CD14-positive monocyte (primary cell): ENCODE measurements around the gene INPP4B. TPM values are rescaled to one million over a fixed set of nuclear protein-coding genes. Genes with fewer than 3 reads are reported as not detected.

Experiments
- DNase-seq, 3 donors: peaks; one replicate each; pipeline ENCODE4 v3.0.0-alpha.2; 2011 to 2022
- H2AFZ ChIP-seq: 2 replicates; pipeline ENCODE4 v1.6.0; 2012; ENCODE audit warnings: mild to moderate bottlenecking, low read depth, low read length, inconsistent platforms; ENCODE audit not compliant: insufficient read depth, poor library complexity, severe bottlenecking
- H3K27ac ChIP-seq, 2 donors: 1 replicate in 1 of 2; 2 replicates in 1 of 2; pipeline ENCODE4 v1.5.1; 2012 to 2013; ENCODE audit warnings: low read length in 2 of 2, control low read depth in 1 of 2, inconsistent platforms in 1 of 2, low read depth in 1 of 2, mild to moderate bottlenecking in 1 of 2
- H3K27me3 ChIP-seq, 2 donors: one replicate each; pipeline versions ENCODE4 v1.6.0 to v1.6.1; 2011 to 2013; ENCODE audit warnings: low read length in 2 of 2; ENCODE audit not compliant: control insufficient read depth in 2 of 2, insufficient read depth in 2 of 2
- H3K36me3 ChIP-seq, 2 donors: replicated peaks in 1 of 2; 1 replicate in 1 of 2; 2 replicates in 1 of 2; pipeline versions ENCODE4 v1.5.1 to v1.6.1; 2012 to 2013; ENCODE audit warnings: low read length in 2 of 2, control low read depth in 1 of 2, inconsistent platforms in 1 of 2, mild to moderate bottlenecking in 1 of 2; ENCODE audit not compliant: insufficient read depth in 2 of 2, control insufficient read depth in 1 of 2
- H3K4me1 ChIP-seq, 2 donors: 1 replicate in 1 of 2; 2 replicates in 1 of 2; pipeline versions ENCODE4 v1.5.1 to v1.6.1; 2012 to 2013; ENCODE audit warnings: low read length in 2 of 2, control low read depth in 1 of 2, inconsistent platforms in 1 of 2, mild to moderate bottlenecking in 1 of 2, moderate library complexity in 1 of 2; ENCODE audit not compliant: insufficient read depth in 2 of 2, control insufficient read depth in 1 of 2
- H3K4me2 ChIP-seq: replicated peaks from 2 replicates; pipeline ENCODE3; 2012; ENCODE audit warnings: low read length, moderate library complexity, mild to moderate bottlenecking; ENCODE audit not compliant: poor library complexity, severe bottlenecking; ENCODE audit errors: extremely low read depth
- H3K4me3 ChIP-seq, 3 experiments: fragments of 200-600 bp in 1 of 3; sonication (generic) in 1 of 3; replicated peaks in 1 of 3; 1 replicate in 2 of 3; 2 replicates in 1 of 3; pipeline ENCODE4 v1.5.1; 2011 to 2013; ENCODE audit warnings: low read length in 3 of 3, mild to moderate bottlenecking in 3 of 3, control low read depth in 2 of 3, low read depth in 2 of 3, inconsistent platforms in 1 of 3, moderate library complexity in 1 of 3
- H3K79me2 ChIP-seq: 2 replicates; pipeline ENCODE4 v1.6.0; 2012; ENCODE audit warnings: mild to moderate bottlenecking, control low read depth, inconsistent platforms, low read length, moderate library complexity; ENCODE audit not compliant: insufficient read depth
- H3K9ac ChIP-seq: 2 replicates; pipeline ENCODE4 v1.6.0; 2017; ENCODE audit warnings: low read length, mild to moderate bottlenecking; ENCODE audit not compliant: insufficient read depth, poor library complexity, severe bottlenecking
- H3K9me3 ChIP-seq, 2 donors: replicated peaks in 1 of 2; 1 replicate in 1 of 2; 2 replicates in 1 of 2; pipeline versions ENCODE4 v1.5.1 to v1.6.1; 2012 to 2013; ENCODE audit warnings: low read length in 2 of 2, control low read depth in 1 of 2; ENCODE audit not compliant: control insufficient read depth in 1 of 2, insufficient read depth in 1 of 2
- H4K20me1 ChIP-seq: 2 replicates; pipeline ENCODE4 v1.6.0; 2012; ENCODE audit warnings: mild to moderate bottlenecking, low read length, control low read depth, moderate library complexity; ENCODE audit not compliant: insufficient read depth
- H3K27ac Mint-ChIP-seq, 7 donors: one replicate each; pipeline ENCODE4 v1.8.0; 2020; ENCODE audit warnings: mild to moderate bottlenecking in 7 of 7, mixed read lengths in 7 of 7, moderate library complexity in 6 of 7, inconsistent platforms in 2 of 7
- H3K27me3 Mint-ChIP-seq, 3 donors: one replicate each; pipeline ENCODE4 v1.8.0; 2021 to 2022; ENCODE audit warnings: low read depth in 3 of 3, mild to moderate bottlenecking in 3 of 3, mixed read lengths in 3 of 3, moderate library complexity in 3 of 3, inconsistent platforms in 1 of 3
- H3K36me3 Mint-ChIP-seq, 2 donors: one replicate each; pipeline ENCODE4 v1.8.0; 2020; ENCODE audit warnings: mixed read lengths in 2 of 2, inconsistent platforms in 1 of 2, mild to moderate bottlenecking in 1 of 2
- H3K4me1 Mint-ChIP-seq: one replicate; pipeline ENCODE4 v1.8.0; 2020; ENCODE audit warnings: mild to moderate bottlenecking, mixed read lengths
- H3K4me3 Mint-ChIP-seq, 2 donors: one replicate each; pipeline ENCODE4 v1.8.0; 2020; ENCODE audit warnings: mild to moderate bottlenecking in 2 of 2, mixed read lengths in 2 of 2, moderate library complexity in 1 of 2
- H3K9me3 Mint-ChIP-seq, 7 donors: one replicate each; pipeline ENCODE4 v1.8.0; 2020 to 2022; ENCODE audit warnings: mixed read lengths in 7 of 7, mild to moderate bottlenecking in 6 of 7, moderate library complexity in 6 of 7, inconsistent platforms in 2 of 7
- WGBS: methylation state at CpG from one replicate; pipeline ENCODE4 v1.1.5; 2013; ENCODE audit warnings: missing lambda C conversion rate; ENCODE audit not compliant: insufficient coverage; 5-methylcytosine and 5-hydroxymethylcytosine counted together
- intact Hi-C, 2 donors: fragments of 100-400 bp; cut with micrococcal nuclease; formaldehyde crosslinking; loops; one replicate each; pipeline versions ENCODE4 v1.15.0 to v1.15.1; 2023
- polyA plus RNA-seq, 3 donors: library from polyadenylated mRNA; depleted of rRNA in 1 of 3; unstranded in 2 of 3; stranded (reverse) in 1 of 3; fragments of 300-500 nt in 2 of 3; fragments of >200 nt in 1 of 3; fragmentation: Illumina TruSeq in 2 of 3; gene quantifications; 1 replicate in 2 of 3; 2 replicates in 1 of 3; pipeline ENCODE4 v1.2.3, GENCODE V29; 2012 to 2021
- TF ChIP-seq, protein P1 (sequence below): fragments of 200-600 bp; IDR thresholded peaks from one replicate; pipeline ENCODE4 v1.8.0; 2022; ENCODE audit warnings: antibody characterized with exemption, mild to moderate bottlenecking

INPP4B gene
- polyA plus RNA-seq, 3 donors: 0.13 to 0.38 (median 0.22) TPM

DNA sequence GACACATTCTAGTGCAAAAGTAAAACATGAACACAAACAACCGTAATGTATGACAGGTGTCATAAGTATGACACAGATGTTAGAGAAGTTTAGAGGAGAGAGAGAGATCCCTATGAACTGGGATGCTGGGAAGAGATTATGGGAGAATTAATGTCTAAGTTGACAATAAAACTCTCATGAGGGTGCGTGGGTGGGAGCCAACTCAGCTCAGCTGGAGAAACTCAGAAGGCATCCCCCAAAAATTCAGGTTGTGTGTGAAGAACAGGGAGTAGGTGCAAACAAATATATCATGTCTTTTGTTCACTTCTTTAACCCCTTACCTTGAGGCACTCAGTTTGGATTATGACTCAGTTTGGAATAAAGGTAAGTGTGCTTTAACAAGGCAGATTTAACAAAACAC, 484.1 kb downstream of the INPP4B start:
- Histone ChIP-seq H3K27ac (no peak overlapping the region), H4K20me1 (no peaks in the 10 kb centered on the region), H3K79me2 (no peaks in the 10 kb centered on the region), H3K4me2 (no peak overlapping the region), H3K27me3 (no peaks in the 10 kb centered on the region), H3K9me3 (no peaks in the 10 kb centered on the region), H3K4me3 (no peak overlapping the region), H3K9ac (no peak overlapping the region), H3K36me3 (no peaks in the 10 kb centered on the region), H2AFZ (no peak overlapping the region), H3K4me1 (no peaks in the 10 kb centered on the region)
- intact Hi-C loops: no loop called here
- Mint-ChIP-seq H3K4me1 (no peaks in the 10 kb centered on the region), H3K27ac (no peak overlapping the region), H3K9me3 (peaks cover 0 to 6% (median 0%) of the 10 kb centered on the region in 7 donors), H3K36me3 (no peaks in the 10 kb centered on the region), H3K27me3 (no peaks in the 10 kb centered on the region), H3K4me3 (no peak overlapping the region)
- TF ChIP-seq, protein P1, sequence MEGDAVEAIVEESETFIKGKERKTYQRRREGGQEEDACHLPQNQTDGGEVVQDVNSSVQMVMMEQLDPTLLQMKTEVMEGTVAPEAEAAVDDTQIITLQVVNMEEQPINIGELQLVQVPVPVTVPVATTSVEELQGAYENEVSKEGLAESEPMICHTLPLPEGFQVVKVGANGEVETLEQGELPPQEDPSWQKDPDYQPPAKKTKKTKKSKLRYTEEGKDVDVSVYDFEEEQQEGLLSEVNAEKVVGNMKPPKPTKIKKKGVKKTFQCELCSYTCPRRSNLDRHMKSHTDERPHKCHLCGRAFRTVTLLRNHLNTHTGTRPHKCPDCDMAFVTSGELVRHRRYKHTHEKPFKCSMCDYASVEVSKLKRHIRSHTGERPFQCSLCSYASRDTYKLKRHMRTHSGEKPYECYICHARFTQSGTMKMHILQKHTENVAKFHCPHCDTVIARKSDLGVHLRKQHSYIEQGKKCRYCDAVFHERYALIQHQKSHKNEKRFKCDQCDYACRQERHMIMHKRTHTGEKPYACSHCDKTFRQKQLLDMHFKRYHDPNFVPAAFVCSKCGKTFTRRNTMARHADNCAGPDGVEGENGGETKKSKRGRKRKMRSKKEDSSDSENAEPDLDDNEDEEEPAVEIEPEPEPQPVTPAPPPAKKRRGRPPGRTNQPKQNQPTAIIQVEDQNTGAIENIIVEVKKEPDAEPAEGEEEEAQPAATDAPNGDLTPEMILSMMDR: no peak
- no peak for DNase-seq
- WGBS: 100% methylated on average over 2 of the region's 2 CpGs

DNA sequence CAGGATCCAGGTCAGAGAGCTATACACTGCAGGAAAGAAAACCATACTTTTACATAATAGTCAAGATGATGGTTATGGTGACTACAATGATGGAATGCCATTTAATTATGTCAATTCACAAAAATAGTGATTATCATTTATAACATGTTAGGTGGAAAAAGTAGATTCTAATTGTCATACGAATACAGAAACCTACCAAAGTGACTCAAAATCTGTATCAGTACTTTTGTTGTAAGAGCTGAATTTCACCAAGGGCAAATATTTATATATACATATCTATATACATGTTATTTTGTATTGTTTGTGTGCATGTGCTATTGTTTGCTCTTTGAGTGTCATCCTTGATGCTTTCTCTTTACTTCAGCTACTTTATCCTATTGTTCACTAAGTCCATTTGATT, 485.4 kb downstream of the INPP4B start:
- Histone ChIP-seq H3K27ac (no peak overlapping the region), H3K9ac (no peak overlapping the region)

More for the DNA sequence above, 485.4 kb downstream of the INPP4B start:
- no peak overlapping the region for H3K4me3 ChIP-seq
- H3K27me3 ChIP-seq: no peaks in the 10 kb centered on the region
- H3K36me3 ChIP-seq: no peaks in the 10 kb centered on the region
- H3K27me3 Mint-ChIP-seq: no peaks in the 10 kb centered on the region
- no peaks in the 10 kb centered on the region for H3K36me3 Mint-ChIP-seq
- no peak for DNase-seq
- H2AFZ ChIP-seq: no peak overlapping the region
- H3K79me2 ChIP-seq: no peaks in the 10 kb centered on the region
- H4K20me1 ChIP-seq: no peaks in the 10 kb centered on the region
- H3K9me3 ChIP-seq: no peaks in the 10 kb centered on the region
- no peak overlapping the region for H3K4me2 ChIP-seq
- H3K9me3 Mint-ChIP-seq: peaks cover 0 to 6% (median 0%) of the 10 kb centered on the region in 7 donors
- no peaks in the 10 kb centered on the region for H3K4me1 ChIP-seq
- no peak overlapping the region for H3K27ac Mint-ChIP-seq
- no peak overlapping the region for H3K4me3 Mint-ChIP-seq
- intact Hi-C loops: no loop called here
- no peaks in the 10 kb centered on the region for H3K4me1 Mint-ChIP-seq
- WGBS: no CpG with 5 or more reads among the region's 1 CpG
- TF ChIP-seq, protein P1: no peak
